ENCODE data around the gene HOXB3. TPM values are rescaled to one million over a fixed set of nuclear protein-coding genes. Genes with fewer than 3 reads are reported as not detected.

The HOXB3 gene
- total RNA-seq, 1 donor from 2014 or later, result 93.7 TPM

- peaks cover 52% of the 10 kb centered on the region for H3K4me1 Mint-ChIP-seq (ENCODE audit: unreplicated experiment)
- no peak for DNase-seq (ENCODE audit: extremely low spot score, unreplicated experiment)
- H3K9me3 Mint-ChIP-seq, result no peaks in the 10 kb centered on the region
- H3K4me3 Mint-ChIP-seq, result peak overlapping the region; percentile 98
- no peak for TF ChIP-seq CTCF (conservative IDR thresholded peaks at IDR 0.05)
- peak overlapping the region; percentile 95 for H3K27ac Mint-ChIP-seq
- peaks cover 62% of the 10 kb centered on the region for H3K27me3 Mint-ChIP-seq
- H3K36me3 Mint-ChIP-seq, result peaks cover 20% of the 10 kb centered on the region
Observed at GRCh38 chr17:48546137-48546923, 43.7 kb downstream of the HOXB3 start.

- DNase-seq (ENCODE audit: extremely low spot score, unreplicated experiment), result no peak
- Mint-ChIP-seq H3K9me3 (no peaks in the 10 kb centered on the region), H3K27ac (peak overlapping the region; percentile 95), H3K4me3 (peak overlapping the region; percentile 98), H3K4me1 (ENCODE audit: unreplicated experiment) (peaks cover 52% of the 10 kb centered on the region), H3K36me3 (peaks cover 23% of the 10 kb centered on the region), H3K27me3 (peaks cover 67% of the 10 kb centered on the region)
- TF ChIP-seq CTCF (conservative IDR thresholded peaks at IDR 0.05), result no peak
Observed at GRCh38 chr17:48545539-48545938, 44.5 kb downstream of the HOXB3 start.

GRCh38 chr17:48545022-48545375 is 45.0 kb downstream of the HOXB3 start, which contains the start of gene HOXB2:
Gene HOXB2, minus strand, starts transcription at chr17:48545109. Its CDS starts 198 bp downstream, at chr17:48544911.
- TF ChIP-seq CTCF (conservative IDR thresholded peaks at IDR 0.05), result no peak
- peak within 1 kb of the TSS; percentile 98 for H3K4me3 Mint-ChIP-seq
- H3K9me3 Mint-ChIP-seq, result no peaks in the 10 kb centered on the region
- H3K4me1 Mint-ChIP-seq (ENCODE audit: unreplicated experiment), result peaks cover 55% of the 10 kb centered on the region
- H3K27me3 Mint-ChIP-seq, result peaks cover 71% of the 10 kb centered on the region
- peak within 1 kb of the TSS; percentile 95 for H3K27ac Mint-ChIP-seq
- no peak for DNase-seq (ENCODE audit: extremely low spot score, unreplicated experiment)
- peaks cover 21% of the 10 kb centered on the region for H3K36me3 Mint-ChIP-seq

- peak; percentile 88 for DNase-seq (ENCODE audit: extremely low spot score, unreplicated experiment)
- Mint-ChIP-seq H3K27ac (peak overlapping the region; percentile 95), H3K36me3 (peaks cover 18% of the 10 kb centered on the region), H3K4me3 (peak overlapping the region; percentile 98), H3K9me3 (no peaks in the 10 kb centered on the region), H3K4me1 (ENCODE audit: unreplicated experiment) (peaks cover 54% of the 10 kb centered on the region), H3K27me3 (peaks cover 69% of the 10 kb centered on the region)
- TF ChIP-seq CTCF (conservative IDR thresholded peaks at IDR 0.05), result no peak
Observed at GRCh38 chr17:48544349-48545021, 45.6 kb downstream of the HOXB3 start.

- Mint-ChIP-seq H3K36me3 (peaks cover 18% of the 10 kb centered on the region), H3K27me3 (peaks cover 65% of the 10 kb centered on the region), H3K27ac (peak overlapping the region; percentile 95), H3K4me3 (peak overlapping the region; percentile 98), H3K9me3 (no peaks in the 10 kb centered on the region), H3K4me1 (ENCODE audit: unreplicated experiment) (peaks cover 54% of the 10 kb centered on the region)
- TF ChIP-seq CTCF (conservative IDR thresholded peaks at IDR 0.05), result no peak
- DNase-seq (ENCODE audit: extremely low spot score, unreplicated experiment), result no peak
Observed at GRCh38 chr17:48543854-48544348, 46.1 kb downstream of the HOXB3 start.

All from type B pancreatic cell (in vitro differentiated cells).